ENCODE results near the gene TCEANC.
"Not testable (repeated sequence)": the region's sequence is repeated elsewhere in the genome, so short reads cannot be mapped to it uniquely, and the experiment has no call there.

TCEANC gene

DNA sequence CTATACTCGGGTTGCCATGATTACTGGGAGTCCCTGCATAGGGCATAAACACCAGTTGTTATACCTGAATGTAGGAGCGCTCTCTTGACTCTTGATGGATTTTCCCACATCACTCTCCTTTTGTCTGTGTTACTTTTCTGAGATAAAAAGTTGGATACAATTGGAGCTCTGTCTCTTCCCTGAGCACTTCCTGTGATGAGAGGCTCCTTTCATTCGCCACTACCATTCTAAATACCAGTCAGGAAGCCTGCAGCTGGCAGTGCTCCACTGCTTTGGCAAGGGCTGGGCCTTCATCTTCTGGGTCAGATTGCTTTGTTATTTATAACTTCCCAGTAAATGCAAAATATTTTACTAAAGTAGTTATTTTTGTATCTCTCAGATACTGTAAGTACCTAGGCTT, 13.9 kb downstream of the TCEANC start:
- H3K4me3 ChIP-seq (ENCODE audit: control insufficient read depth, low read depth, low read length), result no peak overlapping the region
- no peak for DNase-seq (ENCODE audit: low read depth)
- TF ChIP-seq, protein P1, sequence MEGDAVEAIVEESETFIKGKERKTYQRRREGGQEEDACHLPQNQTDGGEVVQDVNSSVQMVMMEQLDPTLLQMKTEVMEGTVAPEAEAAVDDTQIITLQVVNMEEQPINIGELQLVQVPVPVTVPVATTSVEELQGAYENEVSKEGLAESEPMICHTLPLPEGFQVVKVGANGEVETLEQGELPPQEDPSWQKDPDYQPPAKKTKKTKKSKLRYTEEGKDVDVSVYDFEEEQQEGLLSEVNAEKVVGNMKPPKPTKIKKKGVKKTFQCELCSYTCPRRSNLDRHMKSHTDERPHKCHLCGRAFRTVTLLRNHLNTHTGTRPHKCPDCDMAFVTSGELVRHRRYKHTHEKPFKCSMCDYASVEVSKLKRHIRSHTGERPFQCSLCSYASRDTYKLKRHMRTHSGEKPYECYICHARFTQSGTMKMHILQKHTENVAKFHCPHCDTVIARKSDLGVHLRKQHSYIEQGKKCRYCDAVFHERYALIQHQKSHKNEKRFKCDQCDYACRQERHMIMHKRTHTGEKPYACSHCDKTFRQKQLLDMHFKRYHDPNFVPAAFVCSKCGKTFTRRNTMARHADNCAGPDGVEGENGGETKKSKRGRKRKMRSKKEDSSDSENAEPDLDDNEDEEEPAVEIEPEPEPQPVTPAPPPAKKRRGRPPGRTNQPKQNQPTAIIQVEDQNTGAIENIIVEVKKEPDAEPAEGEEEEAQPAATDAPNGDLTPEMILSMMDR (IDR thresholded peaks at IDR 0.05; ENCODE audit: control insufficient read depth, insufficient read depth, low read depth, low read length, missing control alignments), result no peak

- TF ChIP-seq, protein P1 (IDR thresholded peaks at IDR 0.05; ENCODE audit: control insufficient read depth, insufficient read depth, low read depth, low read length, missing control alignments), result no peak
- no peak overlapping the region for H3K4me3 ChIP-seq (ENCODE audit: control insufficient read depth, low read depth, low read length)
- DNase-seq (ENCODE audit: low read depth), result no peak
These were observed 15.0 kb downstream of the TCEANC start for GRCh38 chrX:13667919-13668318.

DNA sequence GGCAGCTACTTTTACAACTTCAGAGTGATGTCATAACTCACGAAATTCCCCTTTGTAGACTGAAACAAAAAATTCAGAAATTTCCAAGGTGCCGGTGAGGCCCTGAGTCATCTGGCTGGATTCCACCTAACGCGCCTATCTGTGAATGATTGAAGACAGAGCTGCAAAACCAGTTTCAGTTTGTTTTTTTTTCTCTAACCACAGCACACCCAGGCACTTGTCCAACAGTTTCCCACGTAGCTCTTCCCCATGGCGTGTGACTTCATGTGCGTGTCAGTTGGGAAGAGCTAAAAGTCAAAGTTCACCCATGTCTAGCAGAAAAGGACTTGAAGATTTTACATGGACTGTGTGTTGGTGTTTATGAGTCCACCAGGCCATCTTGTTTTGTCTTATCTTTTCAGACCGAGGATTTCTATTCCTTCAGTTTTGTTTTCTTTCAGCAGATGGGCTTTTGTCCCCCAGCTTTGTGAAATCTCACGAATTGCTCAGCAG, 16.4 kb downstream of the TCEANC start:
- DNase-seq (ENCODE audit: low read depth), result peak; percentile 94
- no peak overlapping the region for H3K4me3 ChIP-seq (ENCODE audit: control insufficient read depth, low read depth, low read length)
- TF ChIP-seq, protein P1 (IDR thresholded peaks at IDR 0.05; ENCODE audit: control insufficient read depth, insufficient read depth, low read depth, low read length, missing control alignments), result no peak

DNA sequence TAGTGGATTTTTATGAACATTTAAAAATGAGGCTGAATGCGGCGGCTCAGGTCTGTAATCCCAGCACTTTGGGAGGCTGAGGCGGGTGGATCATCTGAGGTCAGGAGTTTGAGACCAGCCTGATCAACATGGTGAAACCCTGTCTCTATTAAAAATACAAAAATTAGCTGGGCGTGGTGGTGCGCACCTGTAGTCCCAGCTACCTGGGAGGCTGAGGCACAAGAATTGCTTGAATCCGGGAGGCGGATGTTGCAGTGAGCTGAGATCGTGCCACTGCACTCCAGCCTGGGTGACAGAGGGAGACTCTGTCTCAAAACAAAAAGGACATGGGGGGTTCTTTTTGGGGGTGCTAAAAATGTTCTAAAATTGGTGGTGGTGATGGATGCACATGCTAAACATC, 16.8 kb downstream of the TCEANC start:
- not testable (repeated sequence) for H3K4me3 ChIP-seq (ENCODE audit: control insufficient read depth, low read depth, low read length); DNase-seq (ENCODE audit: low read depth)

DNA sequence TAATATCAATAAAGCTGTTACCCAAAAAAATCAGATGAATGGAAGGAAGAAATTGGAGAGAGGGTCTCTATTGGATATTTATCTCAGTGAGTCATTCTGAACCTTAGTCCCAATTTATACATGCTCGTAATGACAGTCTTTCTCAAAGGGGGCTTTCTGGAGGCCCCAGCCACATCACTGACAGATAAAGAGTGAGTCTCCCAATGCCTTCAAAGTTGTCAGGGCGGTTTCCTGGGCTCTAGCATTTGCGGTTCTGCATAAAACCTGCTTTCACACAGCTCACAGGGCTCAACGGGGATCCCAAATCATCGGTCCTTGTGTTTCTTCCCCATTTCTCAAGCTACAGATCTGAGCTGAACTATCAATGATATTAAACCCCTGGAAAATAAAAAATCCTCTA, 17.3 kb downstream of the TCEANC start:
- H3K4me3 ChIP-seq (ENCODE audit: control insufficient read depth, low read depth, low read length), result no peak overlapping the region
- TF ChIP-seq, protein P1 (IDR thresholded peaks at IDR 0.05; ENCODE audit: control insufficient read depth, insufficient read depth, low read depth, low read length, missing control alignments), result no peak
- DNase-seq (ENCODE audit: low read depth), result no peak

- TF ChIP-seq, protein P1 (IDR thresholded peaks at IDR 0.05; ENCODE audit: control insufficient read depth, insufficient read depth, low read depth, low read length, missing control alignments), result no peak
- DNase-seq (ENCODE audit: low read depth), result no peak
- no peak overlapping the region for H3K4me3 ChIP-seq (ENCODE audit: control insufficient read depth, low read depth, low read length)
These were observed 20.1 kb downstream of the TCEANC start for GRCh38 chrX:13673016-13673415.

GRCh38 chrX:13676885-13677284, 23.9 kb downstream of the TCEANC start:
- TF ChIP-seq, protein P1 (IDR thresholded peaks at IDR 0.05; ENCODE audit: control insufficient read depth, insufficient read depth, low read depth, low read length, missing control alignments), result no peak
- H3K4me3 ChIP-seq (ENCODE audit: control insufficient read depth, low read depth, low read length), result no peak overlapping the region
- no peak for DNase-seq (ENCODE audit: low read depth)

DNA sequence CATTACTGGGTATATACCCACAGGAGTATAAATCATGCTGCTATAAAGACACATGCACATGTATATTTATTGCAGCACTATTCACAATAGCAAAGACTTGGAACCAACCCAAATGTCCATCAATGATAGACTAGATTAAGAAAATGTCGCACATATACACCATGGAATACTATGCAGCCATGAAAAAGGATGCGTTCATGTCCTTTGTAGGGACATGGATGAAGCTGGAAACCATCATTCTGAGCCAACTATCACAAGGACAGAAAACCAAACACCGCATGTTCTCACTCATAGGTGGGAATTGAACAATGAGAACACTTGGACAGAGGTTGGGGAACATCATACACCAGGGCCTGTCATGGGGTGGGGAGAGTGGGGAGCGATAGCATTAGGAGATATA, 26.8 kb downstream of the TCEANC start:
- DNase-seq (ENCODE audit: low read depth); H3K4me3 ChIP-seq (ENCODE audit: control insufficient read depth, low read depth, low read length): not testable (repeated sequence)
